ENCODE measurements around the gene RBFOX1.

The RBFOX1 gene

DNA sequence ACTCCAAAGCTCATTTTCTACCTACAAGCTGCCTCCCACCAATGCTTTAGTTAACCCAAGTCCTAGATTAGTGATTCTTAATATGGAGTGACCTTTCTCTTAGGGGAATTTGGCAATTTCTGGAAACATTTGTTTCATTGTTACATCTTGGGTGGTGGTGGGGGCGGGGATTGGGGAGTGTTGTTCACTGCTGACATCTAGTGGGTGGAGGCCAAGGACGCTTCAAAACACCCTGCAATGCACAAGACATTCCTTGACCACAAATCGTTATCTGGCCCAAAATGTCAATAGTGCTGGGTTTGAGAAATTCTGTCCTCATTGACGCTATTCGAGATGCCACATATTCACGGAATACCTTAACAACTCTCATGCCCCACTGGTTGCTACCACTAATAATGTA is 282.9 kb downstream of the RBFOX1 start:
- DNase-seq, result no peak

DNA sequence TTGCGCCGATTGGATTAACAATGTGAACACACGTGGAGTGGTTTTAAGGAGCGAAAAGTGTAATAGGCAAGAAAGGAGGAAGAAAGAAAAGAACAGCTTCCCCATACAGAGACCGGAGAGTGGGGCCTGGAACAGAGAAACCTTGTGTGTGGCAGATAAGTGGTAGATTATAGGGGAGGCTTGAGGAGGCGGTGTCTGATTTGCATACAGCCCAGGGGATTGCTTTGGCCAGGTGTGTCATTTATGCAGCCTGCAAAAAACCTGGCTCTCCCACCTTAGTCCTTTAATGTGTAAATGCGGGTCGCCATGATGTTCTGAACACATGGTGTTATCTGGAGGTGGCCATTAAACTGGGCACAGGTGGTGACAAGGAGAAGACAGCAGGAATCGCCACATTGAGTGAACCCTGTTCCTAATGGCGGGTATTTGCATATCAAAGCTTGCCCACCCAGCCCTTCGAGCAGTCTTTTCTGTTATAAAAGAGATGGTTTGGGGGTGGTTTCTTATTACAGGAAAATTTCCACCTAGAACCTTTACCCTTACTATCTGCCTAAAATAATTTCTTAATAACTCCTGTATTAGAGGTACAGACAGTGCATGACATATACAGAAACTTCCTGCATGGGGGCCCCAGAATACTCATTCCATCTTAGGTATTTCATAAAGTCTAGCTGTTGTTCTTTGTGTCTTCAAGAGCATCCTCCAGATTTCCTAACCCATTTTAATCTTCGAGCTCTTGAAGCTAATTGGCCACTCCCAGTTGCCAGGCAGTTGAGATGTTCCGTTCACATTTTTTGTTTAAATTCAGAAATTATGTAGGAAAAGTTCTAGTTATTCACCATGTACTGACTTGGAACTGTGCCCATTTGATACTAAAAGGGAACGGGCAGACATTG is 292.5 kb downstream of the RBFOX1 start:
- DNase-seq, result no peak

DNA sequence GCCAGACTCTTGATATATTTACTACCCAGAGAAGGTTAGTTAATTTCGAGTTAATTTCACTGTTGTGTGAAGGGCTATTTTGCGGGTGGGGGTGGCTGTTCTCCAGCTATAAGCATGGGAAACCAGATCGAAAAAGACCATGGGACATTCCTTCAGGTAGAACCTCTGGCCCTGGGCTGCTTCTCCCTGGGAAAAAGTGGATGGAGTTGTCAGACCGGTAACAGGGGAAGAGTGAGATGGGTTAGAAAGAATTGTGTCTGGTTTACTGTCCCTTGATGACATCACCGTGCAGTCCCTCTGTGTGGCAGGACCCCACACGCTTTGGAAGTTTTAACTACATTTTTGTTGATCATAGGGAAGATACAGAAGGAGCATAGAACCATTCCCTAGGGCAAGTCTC is 296.3 kb downstream of the RBFOX1 start:
- no peak for DNase-seq

DNA sequence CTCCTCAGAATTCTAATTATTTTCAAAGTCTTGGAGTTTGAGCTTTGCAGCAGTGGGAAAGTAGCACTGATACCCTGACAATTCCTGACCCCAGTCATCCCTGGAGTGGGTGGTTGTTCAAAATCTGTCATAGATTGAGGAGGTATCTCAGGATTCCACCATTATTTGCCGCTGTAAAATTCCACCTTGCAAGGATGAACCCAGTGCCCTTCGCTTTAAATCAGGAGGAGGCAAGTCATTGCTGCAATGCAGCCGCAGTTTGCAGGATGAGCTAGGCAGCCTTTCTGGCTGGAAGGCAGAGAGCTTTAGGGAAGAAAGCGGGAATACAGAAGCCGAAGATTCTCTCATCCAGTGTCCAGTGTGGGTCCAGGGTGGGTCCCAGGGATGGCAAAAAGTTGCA is 296.9 kb downstream of the RBFOX1 start:
- no peak for DNase-seq

DNA sequence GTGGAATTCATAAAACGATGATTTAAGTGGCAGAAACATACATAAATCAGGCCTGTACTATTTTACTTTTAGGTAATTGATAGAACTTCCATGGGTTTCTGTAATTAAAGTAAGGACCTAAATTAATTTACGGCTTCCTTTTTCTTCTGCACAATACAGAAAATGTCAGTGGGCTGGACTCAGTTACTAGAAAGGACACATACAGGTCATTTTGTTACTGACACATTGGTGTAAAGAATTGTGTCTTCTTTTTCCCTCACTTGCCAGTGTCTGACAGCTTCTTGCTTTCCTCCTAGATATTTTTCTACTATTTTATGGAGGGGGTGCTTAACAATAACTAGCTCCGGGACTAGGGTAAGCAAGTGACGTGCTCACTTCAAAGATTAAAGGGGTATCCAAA is 304.8 kb downstream of the RBFOX1 start:
- DNase-seq, result no peak

DNA sequence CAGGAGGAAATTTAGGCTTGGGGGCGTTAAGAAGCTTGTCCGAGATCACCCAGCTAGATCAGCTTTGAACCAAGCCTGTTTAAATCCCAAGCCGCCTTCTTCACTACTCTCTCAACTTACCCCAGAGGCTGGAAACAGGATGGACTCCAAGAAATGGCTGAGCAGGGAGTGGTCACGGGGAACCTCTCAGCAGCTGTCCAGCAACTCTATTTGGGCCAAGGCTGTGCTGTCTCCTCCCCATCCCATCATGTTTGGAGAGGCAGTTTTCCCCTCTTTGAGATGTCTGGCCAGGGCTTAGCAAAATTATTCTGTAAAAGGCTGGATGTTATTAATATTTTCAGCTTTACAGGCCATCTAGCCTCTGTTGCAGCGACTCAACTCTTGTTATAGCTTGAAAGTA is 305.7 kb downstream of the RBFOX1 start:
- DNase-seq, result no peak

DNA sequence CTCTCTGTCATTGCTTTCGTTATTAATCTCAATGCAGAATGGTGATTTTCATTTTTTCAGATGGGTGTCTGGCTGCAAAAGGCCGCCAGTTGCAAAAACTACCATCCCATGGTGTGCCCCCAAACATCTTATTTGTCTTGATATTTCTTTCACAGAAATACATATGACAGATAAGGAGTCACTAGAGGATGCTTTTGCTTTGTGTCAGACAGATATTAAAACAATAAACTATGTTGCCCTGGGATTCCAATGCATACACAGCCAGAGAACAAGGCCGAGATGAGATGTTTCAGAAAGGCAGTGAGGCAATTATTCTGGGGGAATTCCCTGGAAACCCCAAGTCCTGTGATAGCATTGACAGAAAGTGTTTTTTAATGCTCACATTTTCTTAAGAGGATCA is 307.7 kb downstream of the RBFOX1 start:
- DNase-seq, result no peak

DNA sequence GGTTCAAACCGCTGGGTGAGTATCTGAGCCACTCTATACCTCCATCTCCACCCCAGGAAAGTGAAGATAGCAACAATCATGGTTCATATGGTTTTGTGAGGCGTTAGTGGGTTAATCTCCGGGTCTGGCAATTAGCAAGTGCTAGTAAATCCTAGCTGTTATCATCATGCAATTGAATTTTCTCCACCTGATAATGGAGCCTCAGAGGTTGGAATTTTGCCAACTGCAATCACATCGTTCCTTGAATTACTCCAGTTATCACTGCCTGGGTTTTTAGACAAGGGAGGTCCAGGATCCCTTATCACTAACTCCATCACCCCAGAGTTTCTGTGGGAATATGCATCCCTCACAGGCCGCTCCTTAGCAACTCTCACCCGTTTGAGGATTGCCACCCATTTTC is 311.5 kb downstream of the RBFOX1 start:
- DNase-seq, result no peak

DNA sequence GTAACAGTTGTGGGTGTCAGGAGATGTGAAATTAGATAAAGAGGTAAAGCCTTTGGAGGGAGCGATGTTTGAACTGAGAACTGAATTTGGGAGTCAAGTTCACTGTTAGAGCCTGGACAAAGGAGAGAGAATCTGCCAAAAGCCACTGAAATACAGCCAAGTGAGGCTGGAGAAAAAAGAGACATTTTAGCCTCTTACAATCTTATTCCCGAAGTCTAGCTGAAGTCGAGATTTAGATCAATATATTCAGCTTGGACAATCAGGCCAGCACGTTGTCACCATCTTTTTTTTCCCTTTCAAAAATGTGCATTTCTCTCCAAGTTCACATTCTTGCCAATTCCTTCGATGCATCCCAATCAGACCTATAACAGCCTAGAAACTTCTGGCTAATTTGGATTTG is 312.2 kb downstream of the RBFOX1 start:
- no peak for DNase-seq

DNA sequence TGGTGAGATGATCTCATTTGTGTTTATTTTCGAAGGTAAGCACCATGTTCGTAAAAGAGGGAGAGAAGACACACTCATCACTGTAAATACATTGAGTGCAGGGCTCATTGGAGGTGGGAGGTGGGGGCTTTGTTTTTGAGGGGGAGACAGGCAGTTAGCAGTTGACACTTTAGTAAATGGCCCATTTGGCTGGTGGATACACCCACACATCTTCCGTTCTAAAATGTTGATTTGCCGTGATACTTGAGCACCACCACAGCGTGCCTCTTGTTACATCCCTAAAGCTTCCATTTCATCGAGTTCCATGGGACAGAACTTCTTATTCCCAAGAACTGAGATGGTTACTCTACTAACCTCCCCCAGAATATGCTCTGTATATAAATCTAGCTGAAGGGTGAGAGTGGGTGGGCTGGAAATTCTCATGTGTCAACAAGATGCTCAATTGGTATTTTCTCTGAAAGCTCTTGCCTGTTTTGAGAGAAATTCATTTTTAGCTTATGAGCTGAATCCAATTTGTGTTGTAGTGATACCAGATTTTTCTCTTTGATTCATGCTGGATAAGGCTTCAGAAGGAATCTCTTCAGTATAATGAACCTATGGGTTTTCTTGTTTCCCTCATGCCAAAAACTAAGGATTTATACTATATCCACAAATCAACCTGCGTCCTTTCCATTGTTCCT is 314.3 kb downstream of the RBFOX1 start:
- no peak for DNase-seq

DNA sequence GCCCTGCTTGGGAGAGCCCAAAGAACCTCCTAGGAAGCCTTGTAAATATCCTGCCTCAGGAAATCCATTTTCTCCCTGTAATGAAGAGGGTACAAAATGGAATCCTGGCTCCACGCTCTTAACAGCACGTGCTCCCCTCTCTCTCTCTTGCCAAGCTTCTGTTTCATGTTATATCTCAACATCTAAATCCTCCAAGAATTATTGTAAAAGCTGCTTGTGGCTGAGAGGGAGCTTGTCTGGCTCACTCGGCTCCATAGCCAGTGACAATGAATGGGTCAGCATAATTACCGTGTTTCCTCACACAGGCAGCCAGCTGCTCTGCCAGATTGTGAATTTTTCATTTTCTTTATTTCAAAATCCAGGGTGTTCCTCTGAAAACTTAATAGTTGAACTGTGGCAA is 317.8 kb downstream of the RBFOX1 start:
- DNase-seq, result no peak

DNA sequence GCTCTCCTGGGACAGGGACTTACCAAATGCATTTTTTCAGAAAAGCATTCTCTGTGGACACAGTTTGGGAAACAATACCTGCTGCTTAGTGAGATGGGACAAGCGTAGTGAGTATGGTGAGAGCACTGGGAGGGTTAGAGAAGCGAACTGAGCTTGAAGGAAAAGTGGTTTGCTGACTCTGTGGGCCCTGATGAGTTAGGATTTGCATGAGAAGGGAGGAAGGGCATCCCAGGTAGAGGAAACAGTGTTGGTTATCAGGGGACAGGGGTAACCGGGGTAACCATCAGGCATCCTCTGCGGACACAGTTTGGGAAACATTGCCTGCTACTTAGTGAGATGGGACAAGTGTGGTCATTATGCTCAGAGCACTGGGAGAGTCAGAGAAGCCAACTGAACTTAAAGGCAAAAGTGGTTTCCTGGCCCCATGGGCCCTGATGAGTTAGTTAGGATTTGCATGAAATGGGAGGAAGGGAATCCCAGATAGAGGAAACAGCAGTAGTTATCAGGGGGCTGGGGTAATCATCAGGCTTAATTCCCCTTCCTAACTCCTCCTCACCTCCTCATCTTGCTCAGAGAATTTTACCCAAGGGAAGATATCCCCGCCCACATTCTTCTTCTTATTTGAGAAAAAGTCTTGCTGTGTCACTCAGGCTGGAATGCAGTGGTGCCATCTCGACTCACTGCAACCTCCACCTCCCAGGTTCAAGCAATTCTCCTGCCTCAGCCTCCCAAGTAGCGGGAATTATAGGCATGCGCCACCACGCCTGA is 319.3 kb downstream of the RBFOX1 start:
- DNase-seq, result no peak

DNA sequence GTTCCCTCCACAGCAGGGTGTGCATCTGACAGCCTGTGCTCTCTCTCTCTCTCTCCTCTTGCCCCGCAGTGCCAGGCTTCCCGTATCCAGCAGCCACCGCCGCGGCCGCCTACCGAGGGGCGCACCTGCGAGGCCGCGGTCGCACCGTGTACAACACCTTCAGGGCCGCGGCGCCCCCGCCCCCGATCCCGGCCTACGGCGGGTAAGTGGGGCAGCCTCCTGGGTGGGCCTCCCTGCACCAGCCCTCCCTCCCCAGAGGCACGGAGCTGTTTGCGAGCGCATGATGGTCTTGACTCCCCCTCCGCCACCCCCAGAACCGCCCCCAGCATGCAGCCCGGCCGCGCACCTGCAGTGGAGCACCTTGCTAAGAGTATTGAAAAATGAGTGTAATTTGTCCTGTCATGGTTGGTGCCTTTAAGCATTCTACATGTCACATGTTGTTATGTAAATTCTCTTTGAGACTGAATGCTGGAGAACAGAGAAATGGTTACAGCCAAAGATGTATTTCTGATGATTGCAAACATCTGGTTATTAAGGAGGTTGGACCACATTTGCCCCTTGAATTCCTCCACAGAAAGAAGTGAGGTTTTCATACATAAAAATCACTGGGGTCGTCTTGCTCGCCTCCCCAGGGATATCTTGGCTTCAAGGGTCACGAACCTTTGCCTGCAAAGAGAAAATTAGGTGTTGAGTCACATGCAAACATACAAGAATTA is 321.3 kb downstream of the RBFOX1 start:
- DNase-seq, result no peak

DNA sequence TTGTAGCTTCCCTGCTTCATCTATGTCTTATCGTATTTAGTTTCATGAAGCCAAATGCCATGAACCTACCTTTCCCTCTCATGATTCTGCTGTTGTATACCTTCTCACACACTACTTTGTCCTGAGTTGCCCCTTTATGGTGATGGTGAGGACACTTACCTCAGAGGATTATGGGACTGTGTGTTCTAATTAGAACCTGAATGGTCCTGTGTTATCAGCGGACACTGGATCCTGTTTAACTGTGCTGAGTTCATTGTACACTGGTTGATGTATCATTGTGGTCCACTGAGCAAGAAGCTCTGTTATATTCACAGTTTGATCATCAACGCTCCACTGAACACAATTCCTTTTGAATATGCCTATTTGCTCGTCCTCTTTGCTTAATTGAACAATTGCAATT is 343.0 kb downstream of the RBFOX1 start:
- DNase-seq, result no peak

DNA sequence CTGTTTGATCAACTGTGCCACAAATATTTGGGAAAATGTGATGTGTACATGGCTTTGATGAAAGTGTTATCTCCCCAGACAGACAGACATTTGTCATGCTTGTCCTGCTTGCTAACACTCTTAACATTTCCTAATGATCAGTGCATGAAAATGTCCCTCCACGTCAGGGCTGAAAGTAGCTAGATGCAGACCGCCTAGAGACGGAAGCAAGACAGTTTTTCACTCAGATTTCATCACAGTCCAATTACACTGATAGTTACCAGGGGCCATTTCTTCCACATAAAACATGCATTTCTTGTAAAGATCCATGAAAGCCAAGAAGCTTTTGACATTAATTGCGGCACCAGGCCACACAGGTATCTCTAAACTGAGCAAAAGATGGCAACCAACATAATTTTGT is 347.7 kb downstream of the RBFOX1 start:
- DNase-seq, result no peak

DNA sequence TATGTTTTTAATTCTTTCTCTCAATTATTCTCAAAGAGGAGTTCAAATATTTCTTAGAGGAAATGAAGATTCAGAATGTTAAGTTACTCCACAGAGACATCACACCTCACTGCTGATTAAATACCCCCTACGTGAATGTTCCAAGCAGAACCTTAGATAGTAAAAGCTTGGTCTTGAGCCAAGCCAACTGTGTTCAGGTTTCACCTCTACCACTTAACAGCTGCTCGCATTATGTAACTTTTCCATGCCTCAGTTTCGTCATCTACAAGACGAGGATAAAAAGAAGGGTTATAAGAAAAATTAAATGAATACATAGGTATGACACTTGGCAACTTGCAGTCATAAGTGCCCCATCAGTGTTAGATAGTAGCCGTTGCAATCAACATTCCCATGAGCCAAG is 356.2 kb downstream of the RBFOX1 start:
- no peak for DNase-seq

DNA sequence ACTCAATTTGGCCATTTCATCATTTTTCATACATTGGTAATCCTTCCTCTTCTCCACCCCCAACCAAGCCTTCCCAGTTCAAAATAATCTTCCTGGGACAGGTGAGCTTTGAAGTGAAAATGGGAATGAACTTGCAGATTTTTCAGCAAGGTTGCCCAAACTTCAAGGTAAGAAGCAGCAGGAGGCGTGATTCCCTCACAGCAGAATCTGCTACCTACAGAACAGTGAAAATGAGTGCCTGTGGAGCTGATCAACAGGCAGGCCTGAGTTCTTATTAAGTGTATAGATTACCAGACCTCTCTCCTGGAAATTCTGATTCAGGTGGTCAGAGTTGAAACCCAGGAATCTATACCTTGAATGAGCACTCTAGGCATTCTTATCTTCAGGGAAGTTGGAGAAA is 356.6 kb downstream of the RBFOX1 start:
- DNase-seq, result no peak

DNA sequence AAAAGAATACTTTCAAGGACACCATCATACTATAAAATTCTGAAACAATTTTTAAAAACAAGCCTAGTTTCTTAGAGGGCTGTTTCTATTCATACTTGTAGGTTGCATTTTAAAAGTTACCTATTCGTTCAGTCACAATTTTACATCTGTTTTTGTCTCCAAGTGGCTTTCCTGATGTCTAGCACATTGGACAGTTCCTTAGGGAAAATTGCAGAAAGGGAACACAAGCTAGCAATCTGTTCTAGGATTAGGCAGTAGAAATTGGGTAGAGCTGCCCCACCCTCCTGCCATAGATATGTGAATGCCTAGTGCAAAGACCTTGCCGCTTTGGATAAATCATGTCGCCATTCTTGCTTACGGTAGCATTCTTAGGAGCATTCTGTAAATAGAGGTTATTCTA is 358.9 kb downstream of the RBFOX1 start:
- DNase-seq, result no peak

DNA sequence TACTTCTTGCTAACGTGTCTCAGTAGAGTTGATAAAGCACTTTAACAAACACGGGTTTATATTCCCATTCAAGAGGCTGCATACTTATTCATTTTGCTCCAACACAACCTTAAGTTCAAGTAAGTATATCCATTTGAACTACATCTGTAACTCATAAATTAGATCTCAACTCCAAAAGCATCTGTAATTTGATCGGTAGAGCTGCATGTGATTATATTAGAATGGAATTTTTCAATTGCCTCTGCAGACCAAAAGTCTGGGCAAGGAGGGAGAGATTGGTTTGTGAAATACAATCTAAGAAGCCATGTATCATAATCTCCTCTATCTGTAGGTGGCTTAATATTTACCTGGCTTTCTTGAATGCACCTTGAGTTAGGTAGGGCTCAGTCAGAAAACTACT is 371.0 kb downstream of the RBFOX1 start:
- DNase-seq, result no peak

DNA sequence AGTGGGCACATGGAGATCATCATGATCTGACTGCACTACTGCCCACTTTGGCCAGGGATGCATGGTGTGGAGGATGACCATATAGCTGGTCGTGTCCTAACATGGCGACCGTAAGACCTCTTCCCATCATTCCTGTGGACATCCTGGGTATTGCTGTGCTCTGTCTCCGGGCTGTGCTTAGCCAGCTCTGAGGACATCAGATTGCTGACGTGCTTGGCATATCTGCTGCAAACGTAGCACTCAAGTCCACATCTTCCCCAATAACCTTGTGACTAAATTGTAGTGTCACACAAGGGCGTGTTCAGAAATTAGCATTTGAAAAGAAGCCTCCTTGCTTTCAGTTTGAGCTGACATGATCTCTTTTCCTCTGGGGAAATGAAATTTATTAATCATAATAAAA is 373.2 kb downstream of the RBFOX1 start:
- DNase-seq, result no peak

DNA sequence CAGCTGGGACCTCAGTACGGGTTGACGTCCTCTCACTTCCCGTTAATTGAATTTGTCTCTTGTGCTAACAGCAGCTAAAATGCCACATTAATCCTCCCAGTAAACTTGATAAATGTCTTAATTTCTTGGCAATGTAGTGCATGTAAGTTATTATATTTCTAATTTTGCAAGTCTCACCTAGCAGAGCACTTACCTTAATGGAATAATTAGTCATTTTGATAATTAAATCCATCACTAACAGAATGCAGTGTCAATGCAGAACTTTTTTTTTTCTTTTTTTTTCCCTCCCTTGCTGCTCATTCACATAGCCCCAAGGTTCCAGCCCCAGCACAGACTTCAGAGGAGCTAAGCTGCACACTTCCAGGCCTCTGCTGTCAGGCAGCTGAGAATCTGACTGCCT is 376.5 kb downstream of the RBFOX1 start:
- DNase-seq, result no peak

DNA sequence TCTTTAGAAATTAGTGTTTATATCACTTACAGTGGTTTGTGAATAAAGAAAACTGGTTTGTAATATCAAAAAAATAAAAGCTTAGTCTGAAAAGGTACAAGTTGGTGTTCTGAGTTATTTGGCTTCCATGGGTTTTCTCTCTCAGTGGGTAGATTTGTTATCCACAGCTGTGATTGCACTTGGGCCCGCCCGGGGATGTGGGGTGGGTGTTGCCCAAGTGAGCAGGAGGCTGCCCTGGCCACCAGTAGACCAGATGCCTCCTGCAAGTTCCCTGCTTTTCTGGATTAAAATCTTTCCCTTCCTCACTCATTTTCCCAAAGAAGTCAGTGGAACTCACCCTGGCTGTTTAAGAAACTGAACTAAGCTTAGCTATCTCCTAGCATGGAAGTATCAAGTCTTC is 380.6 kb downstream of the RBFOX1 start:
- no peak for DNase-seq

DNA sequence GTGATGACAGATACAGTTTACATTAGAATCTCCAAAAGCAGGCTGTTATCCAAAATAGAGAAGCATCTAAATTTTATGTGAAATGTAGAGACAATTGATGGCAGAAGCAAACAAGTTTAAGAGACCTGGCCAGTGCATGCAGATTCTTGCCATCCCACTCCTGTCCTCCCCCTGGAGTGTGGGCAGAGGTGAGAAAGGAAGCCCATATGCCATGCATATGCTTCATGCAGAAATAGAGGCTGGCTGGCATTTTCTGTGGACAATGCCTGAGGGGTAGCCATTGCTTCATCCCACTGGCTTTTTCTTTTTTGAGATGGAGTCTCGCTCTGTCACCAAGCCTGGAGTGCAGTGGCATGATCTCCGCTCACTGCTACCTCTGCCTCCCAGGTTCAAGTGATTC is 382.1 kb downstream of the RBFOX1 start:
- no peak for DNase-seq
